Activated CD4-positive, alpha-beta memory T cell treated with anti-CD3 and anti-CD28 coated beads, Interleukin-2, amount 10 ng/mL, durations not matched to agents 7 days and 5 days (primary cell): ENCODE data around the gene BANP. TPM values are rescaled to one million over a fixed set of nuclear protein-coding genes. Genes with fewer than 3 reads are reported as not detected.
"Not testable (repeated sequence)": the region's sequence is repeated elsewhere in the genome, so short reads cannot be mapped to it uniquely, and the experiment has no call there.

ENCODE experiments used
- CTCF ChIA-PET: fragments of 350-600 bp; sonication (Branson Sonifier 250); formaldehyde crosslinking; loops from one replicate; lab custom pipeline; 2021; ENCODE audit warnings: antibody characterized with exemption, inconsistent platforms; lab: Charles Lee
- POLR2A ChIA-PET: fragments of 350-600 bp; sonication (Branson Sonifier 250); formaldehyde crosslinking; loops from one replicate; lab custom pipeline; 2021; ENCODE audit warnings: antibody characterized with exemption; lab: Charles Lee
- DNase-seq: peaks from one replicate; pipeline ENCODE4 v3.0.0-alpha.2; 2020
- H3K27ac Mint-ChIP-seq: one replicate; pipeline ENCODE4 v1.8.0; 2021; ENCODE audit warnings: mild to moderate bottlenecking, mixed read lengths
- H3K27me3 Mint-ChIP-seq: one replicate; pipeline ENCODE4 v1.8.0; 2021; ENCODE audit warnings: mixed read lengths
- H3K36me3 Mint-ChIP-seq: one replicate; pipeline ENCODE4 v1.8.0; 2021; ENCODE audit warnings: low read depth, mixed read lengths
- H3K4me1 Mint-ChIP-seq: one replicate; pipeline ENCODE4 v1.8.0; 2021; ENCODE audit warnings: mixed read lengths
- H3K4me3 Mint-ChIP-seq: one replicate; pipeline ENCODE4 v1.8.0; 2021; ENCODE audit warnings: mild to moderate bottlenecking, mixed read lengths
- H3K9me3 Mint-ChIP-seq: one replicate; pipeline ENCODE4 v1.8.0; 2021; ENCODE audit warnings: mixed read lengths
- total RNA-seq, 2 experiments: library from RNA; stranded (reverse); gene quantifications; one replicate each; pipeline ENCODE4 v1.2.3, GENCODE V29; 2021

The BANP gene
- total RNA-seq, 2 experiments from 2014 or later, result 33.6 to 38.9 TPM

DNA sequence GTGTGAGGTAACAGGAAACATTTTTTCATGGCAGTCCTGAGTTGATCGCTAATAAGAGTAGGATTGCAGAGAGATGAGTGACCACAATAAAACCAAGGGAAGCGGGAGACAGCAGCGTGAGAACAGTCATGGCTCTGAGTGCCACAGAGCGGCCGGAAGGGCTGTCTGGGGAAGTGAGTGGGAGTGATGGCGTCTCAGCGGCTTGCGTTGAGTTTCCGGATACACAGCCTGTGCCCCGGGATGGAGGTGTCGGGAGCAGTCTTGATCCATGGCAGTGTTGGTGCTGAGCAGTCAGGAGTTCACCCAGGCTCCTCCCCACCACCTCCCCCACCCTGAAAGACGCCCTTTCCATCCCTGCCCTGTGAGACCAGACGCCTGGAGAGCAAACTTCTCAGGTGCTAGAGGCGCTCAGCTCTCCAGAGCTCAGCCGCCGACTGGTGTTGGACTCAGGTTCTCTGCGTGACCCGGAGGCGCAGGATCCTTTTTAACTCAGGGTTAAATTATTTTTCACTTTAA lies 59.8 kb downstream of the BANP start:
- no peak overlapping the region for H3K27ac Mint-ChIP-seq
- POLR2A ChIA-PET, result no interaction called here
- no peaks in the 10 kb centered on the region for H3K27me3 Mint-ChIP-seq
- no peaks in the 10 kb centered on the region for H3K9me3 Mint-ChIP-seq
- H3K4me1 Mint-ChIP-seq, result no peaks in the 10 kb centered on the region
- H3K36me3 Mint-ChIP-seq, result peaks cover 30% of the 10 kb centered on the region
- H3K4me3 Mint-ChIP-seq, result no peak overlapping the region
- no peak for DNase-seq
- CTCF ChIA-PET, result no interaction called here

GRCh38 chr16:88012360-88012759 lies 61.1 kb downstream of the BANP start:
- POLR2A ChIA-PET, result no interaction called here
- Mint-ChIP-seq H3K36me3 (peaks cover 24% of the 10 kb centered on the region), H3K27me3 (no peaks in the 10 kb centered on the region), H3K4me3 (no peak overlapping the region), H3K27ac (no peak overlapping the region), H3K4me1 (no peaks in the 10 kb centered on the region), H3K9me3 (no peaks in the 10 kb centered on the region)
- CTCF ChIA-PET, result no interaction called here
- no peak for DNase-seq

DNA sequence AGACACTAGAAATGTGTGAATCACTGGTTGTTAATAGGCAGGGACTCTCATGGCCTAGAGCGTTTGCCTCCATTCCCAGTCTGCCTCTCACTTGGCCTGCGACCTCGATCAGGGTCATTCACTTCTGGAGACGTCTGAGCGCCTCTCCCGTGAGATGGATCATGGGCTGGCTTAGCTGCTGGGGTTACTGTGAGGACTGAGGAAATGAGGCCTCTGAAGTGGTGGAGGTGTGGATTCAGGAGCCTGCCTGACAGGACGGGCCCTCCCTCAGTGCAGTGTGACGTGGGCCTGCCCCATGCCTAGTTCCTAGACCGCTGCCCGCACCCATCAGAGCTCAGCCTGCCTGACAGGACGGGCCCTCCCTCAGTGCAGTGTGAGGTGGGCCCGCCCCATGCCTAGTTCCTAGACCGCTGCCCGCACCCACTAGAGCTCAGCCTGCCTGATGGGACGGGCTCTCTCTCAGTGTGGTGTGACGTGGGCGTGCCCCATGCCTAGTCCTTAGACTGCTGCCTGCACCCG lies 61.9 kb downstream of the BANP start:
- Mint-ChIP-seq H3K4me3 (no peak overlapping the region), H3K9me3 (no peaks in the 10 kb centered on the region), H3K36me3 (peaks cover 17% of the 10 kb centered on the region), H3K27ac (no peak overlapping the region), H3K4me1 (no peaks in the 10 kb centered on the region), H3K27me3 (no peaks in the 10 kb centered on the region)
- no peak for DNase-seq
- ChIA-PET CTCF (no interaction called here), POLR2A (no interaction called here)

DNA sequence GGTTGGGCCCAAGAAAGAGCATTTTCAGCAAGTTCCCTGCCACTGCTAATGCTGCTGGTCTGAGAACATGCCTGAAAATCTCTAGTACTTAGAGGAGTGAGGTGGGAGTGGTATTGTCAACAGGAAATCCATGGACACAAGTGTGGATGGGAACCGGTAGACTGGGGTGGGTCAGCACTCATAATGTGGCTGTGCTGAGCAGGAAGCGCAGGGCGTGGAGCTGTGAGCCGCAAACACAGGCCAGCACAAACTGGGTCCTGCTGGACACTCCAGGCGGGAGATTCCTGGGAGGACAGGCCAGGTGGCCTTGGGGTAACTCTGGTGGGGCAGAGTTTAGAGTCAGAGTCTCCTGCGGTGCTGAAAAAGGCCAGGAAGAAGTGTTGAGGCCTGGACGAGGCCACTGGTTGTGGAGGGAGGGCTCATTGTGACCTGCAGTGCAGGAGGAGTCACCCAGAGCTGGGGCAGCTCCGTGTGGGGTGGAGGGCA lies 62.6 kb downstream of the BANP start:
- peaks cover 12% of the 10 kb centered on the region for H3K36me3 Mint-ChIP-seq
- no peak overlapping the region for H3K4me3 Mint-ChIP-seq
- H3K27me3 Mint-ChIP-seq, result no peaks in the 10 kb centered on the region
- ChIA-PET CTCF (no interaction called here), POLR2A (interaction anchor here (0.6 kb wide), 1 partner anchor 50 kb away, joined by 3 read pairs; no protein-coding TSS in a partner anchor)
- H3K27ac Mint-ChIP-seq, result no peak overlapping the region
- no peaks in the 10 kb centered on the region for H3K9me3 Mint-ChIP-seq
- no peaks in the 10 kb centered on the region for H3K4me1 Mint-ChIP-seq
- no peak for DNase-seq

DNA sequence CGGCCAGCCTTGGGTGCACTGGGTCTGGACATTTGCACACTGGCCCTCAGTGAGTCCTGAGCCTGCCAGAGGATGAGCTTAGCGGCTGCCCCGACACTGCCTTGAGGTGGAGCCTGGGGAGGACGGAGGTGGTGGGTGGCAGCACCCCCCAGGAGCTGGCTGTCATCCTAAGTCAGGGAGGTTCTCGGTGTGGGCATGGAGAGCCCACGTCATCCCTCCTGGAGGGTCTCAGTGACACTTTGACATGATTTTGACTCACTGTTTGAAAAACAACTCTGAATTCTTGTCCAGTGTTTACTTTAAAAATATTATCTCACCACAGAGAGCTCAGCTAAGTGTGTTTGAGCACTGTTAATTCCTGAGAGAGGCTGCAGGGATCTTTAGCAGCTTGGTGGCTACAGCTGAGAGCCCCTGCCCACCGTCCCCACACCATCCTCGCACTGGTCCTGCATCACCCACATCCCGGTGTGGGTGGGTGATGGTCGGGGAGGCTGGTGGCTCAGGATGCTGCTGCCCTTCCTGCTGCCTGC lies 63.1 kb downstream of the BANP start:
- CTCF ChIA-PET, result no interaction called here
- POLR2A ChIA-PET, result interaction anchor here (0.6 kb wide), 1 partner anchor 50 kb away, joined by 3 read pairs; no protein-coding TSS in a partner anchor

GRCh38 chr16:88014954-88015805 lies 63.9 kb downstream of the BANP start:
- H3K4me3 Mint-ChIP-seq, result no peak overlapping the region
- DNase-seq, result no peak
- no peaks in the 10 kb centered on the region for H3K27me3 Mint-ChIP-seq
- no peaks in the 10 kb centered on the region for H3K4me1 Mint-ChIP-seq
- ChIA-PET POLR2A (no interaction called here), CTCF (no interaction called here)
- peaks cover 6% of the 10 kb centered on the region for H3K36me3 Mint-ChIP-seq
- no peak overlapping the region for H3K27ac Mint-ChIP-seq
- no peaks in the 10 kb centered on the region for H3K9me3 Mint-ChIP-seq

More for the DNA sequence above, 63.1 kb downstream of the BANP start:
- H3K27me3 Mint-ChIP-seq, result no peaks in the 10 kb centered on the region
- no peak for DNase-seq
- no peak overlapping the region for H3K27ac Mint-ChIP-seq
- no peak overlapping the region for H3K4me3 Mint-ChIP-seq
- no peaks in the 10 kb centered on the region for H3K4me1 Mint-ChIP-seq
- H3K9me3 Mint-ChIP-seq, result no peaks in the 10 kb centered on the region
- H3K36me3 Mint-ChIP-seq, result peaks cover 12% of the 10 kb centered on the region

DNA sequence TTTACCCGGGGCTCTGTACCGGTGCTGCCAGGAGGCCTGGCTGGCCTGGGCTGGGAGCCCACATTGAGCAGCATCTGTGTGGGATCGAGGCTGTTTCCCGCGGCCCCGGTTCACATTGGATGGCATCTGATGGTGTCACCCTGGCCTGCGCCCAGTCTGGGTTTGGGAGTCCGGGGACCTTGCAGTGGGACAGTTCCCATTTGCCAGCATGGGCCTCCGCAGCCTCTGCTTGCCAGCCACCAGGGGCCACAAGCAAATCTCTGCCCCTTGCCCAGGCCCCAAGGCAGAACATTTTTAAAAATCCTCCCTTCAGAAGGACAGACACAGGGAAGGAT lies 64.5 kb downstream of the BANP start:
- Mint-ChIP-seq H3K36me3 (peaks cover 4% of the 10 kb centered on the region), H3K9me3 (no peaks in the 10 kb centered on the region), H3K4me3 (no peak overlapping the region), H3K4me1 (no peaks in the 10 kb centered on the region), H3K27ac (no peak overlapping the region), H3K27me3 (no peaks in the 10 kb centered on the region)
- DNase-seq, result no peak
- ChIA-PET CTCF (no interaction called here), POLR2A (no interaction called here)

- DNase-seq, H3K4me3 Mint-ChIP-seq, CTCF ChIA-PET, POLR2A ChIA-PET, H3K9me3 Mint-ChIP-seq, H3K36me3 Mint-ChIP-seq, H3K27me3 Mint-ChIP-seq, H3K27ac Mint-ChIP-seq, H3K4me1 Mint-ChIP-seq: not testable (repeated sequence)
These were observed 65.2 kb downstream of the BANP start for GRCh38 chr16:88016386-88016785.

DNA sequence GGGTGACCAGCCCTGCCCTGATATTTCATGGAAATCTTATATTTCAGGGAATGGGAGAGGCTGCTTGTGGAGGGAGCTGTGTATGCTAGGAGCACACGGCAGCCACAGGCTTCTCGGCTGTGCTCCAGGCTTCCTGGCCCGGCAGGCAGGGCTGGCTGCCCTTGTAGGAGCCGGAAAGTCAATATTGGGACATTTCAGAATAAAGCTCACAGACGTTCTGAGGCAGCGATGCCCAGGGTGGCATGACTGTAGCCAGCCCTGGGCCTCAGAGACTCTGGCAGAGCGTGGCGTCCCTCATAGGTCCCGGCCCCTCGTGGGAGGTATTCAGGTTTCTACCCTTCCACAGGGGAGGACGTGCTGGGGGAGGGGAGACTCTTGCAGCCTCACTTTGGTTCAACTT lies 65.7 kb downstream of the BANP start:
- POLR2A ChIA-PET, result no interaction called here
- H3K4me1 Mint-ChIP-seq, result no peaks in the 10 kb centered on the region
- no peak overlapping the region for H3K4me3 Mint-ChIP-seq

GRCh38 chr16:88017587-88018101 lies 66.4 kb downstream of the BANP start:
- POLR2A ChIA-PET, result no interaction called here
- DNase-seq, result no peak
- H3K4me3 Mint-ChIP-seq, result no peak overlapping the region
- H3K9me3 Mint-ChIP-seq, result no peaks in the 10 kb centered on the region
- CTCF ChIA-PET, result interaction anchor here (0.5 kb wide), 1 partner anchor 437 kb away, joined by 3 read pairs; no protein-coding TSS in a partner anchor
- no peak overlapping the region for H3K27ac Mint-ChIP-seq
- H3K36me3 Mint-ChIP-seq, result no peaks in the 10 kb centered on the region
- no peaks in the 10 kb centered on the region for H3K4me1 Mint-ChIP-seq
- H3K27me3 Mint-ChIP-seq, result no peaks in the 10 kb centered on the region

More for the DNA sequence above, 65.7 kb downstream of the BANP start:
- Mint-ChIP-seq H3K27me3 (no peaks in the 10 kb centered on the region), H3K27ac (no peak overlapping the region), H3K9me3 (no peaks in the 10 kb centered on the region), H3K36me3 (peaks cover 2% of the 10 kb centered on the region)
- no peak for DNase-seq
- CTCF ChIA-PET, result interaction anchor here (0.5 kb wide), 1 partner anchor 437 kb away, joined by 3 read pairs; no protein-coding TSS in a partner anchor

DNA sequence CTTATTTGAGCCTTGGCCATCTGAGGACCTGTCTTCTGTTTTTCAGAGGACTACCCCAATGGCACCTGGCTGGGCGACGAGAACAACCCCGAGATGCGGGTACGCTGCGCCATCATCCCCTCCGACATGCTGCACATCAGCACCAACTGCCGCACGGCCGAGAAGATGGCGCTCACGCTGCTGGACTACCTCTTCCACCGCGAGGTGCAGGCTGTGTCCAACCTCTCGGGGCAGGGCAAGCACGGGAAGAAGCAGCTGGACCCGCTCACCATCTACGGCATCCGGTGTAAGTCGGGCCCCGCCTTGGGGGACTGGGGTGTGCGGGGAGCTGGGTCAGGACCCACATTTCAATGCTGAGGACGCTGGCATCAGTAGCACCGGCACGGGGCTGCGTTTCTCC lies 67.1 kb downstream of the BANP start:
- H3K9me3 Mint-ChIP-seq, H3K27me3 Mint-ChIP-seq, H3K4me1 Mint-ChIP-seq, DNase-seq, H3K27ac Mint-ChIP-seq, POLR2A ChIA-PET, H3K36me3 Mint-ChIP-seq, H3K4me3 Mint-ChIP-seq, CTCF ChIA-PET: not testable (repeated sequence)

- H3K4me3 Mint-ChIP-seq, result not testable (repeated sequence)
These were observed 68.0 kb downstream of the BANP start for GRCh38 chr16:88019041-88019820.

More at GRCh38 chr16:88019041-88019820, 68.0 kb downstream of the BANP start:
- DNase-seq, H3K9me3 Mint-ChIP-seq, H3K27me3 Mint-ChIP-seq, H3K36me3 Mint-ChIP-seq, POLR2A ChIA-PET, H3K4me1 Mint-ChIP-seq, CTCF ChIA-PET, H3K27ac Mint-ChIP-seq: not testable (repeated sequence)
